Neural cell (in vitro differentiated cells): ENCODE results near the gene OR13C8.

ENCODE experiments used
- CTCF ChIP-seq: fragments of 450-650 bp; IDR thresholded peaks from 2 replicates; pipeline ENCODE4 v1.5.1; 2014; ENCODE audit warnings: antibody characterized with exemption, mild to moderate bottlenecking, moderate library complexity; ENCODE audit not compliant: poor library complexity, severe bottlenecking
- EP300 ChIP-seq: fragments of 450-650 bp; conservative IDR thresholded peaks from 2 replicates; pipeline ENCODE4 v1.6.1; 2014; ENCODE audit warnings: antibody characterized with exemption, mild to moderate bottlenecking, moderate library complexity; ENCODE audit not compliant: poor library complexity, severe bottlenecking
- POLR2AphosphoS5 ChIP-seq: IDR thresholded peaks from 2 replicates; pipeline ENCODE4 v1.6.1; 2012
- RAD21 ChIP-seq: fragments of 450-650 bp; conservative IDR thresholded peaks from 2 replicates; pipeline ENCODE4 v1.6.1; 2014; ENCODE audit warnings: antibody characterized with exemption, mild to moderate bottlenecking, moderate library complexity

GRCh38 chr9:104527109-104527508, 41.9 kb upstream of the OR13C8 start, which contains the start of gene OR13C4:
- TF ChIP-seq RAD21: no peak
- no peak for TF ChIP-seq POLR2AphosphoS5
- no peak for TF ChIP-seq CTCF
- TF ChIP-seq EP300: no peak
